Transverse colon (tissue), 4 donors: ENCODE measurements around the gene CDK11B.
"Not testable (repeated sequence)": the region's sequence is repeated elsewhere in the genome, so short reads cannot be mapped to it uniquely, and the experiment has no call there.

Source experiments
- EP300 ChIP-seq: sonication (generic); formaldehyde crosslinking; IDR thresholded peaks from one replicate; pipeline ENCODE4 v1.6.1; 2017; ENCODE audit warnings: antibody characterized with exemption, low read depth
- POLR2A ChIP-seq: fragments of 450-650 bp; IDR thresholded peaks from one replicate; pipeline ENCODE4 v1.6.1; 2016; ENCODE audit warnings: antibody characterized with exemption, mild to moderate bottlenecking, moderate library complexity
- POLR2AphosphoS5 ChIP-seq, 3 donors: sonication (generic); formaldehyde crosslinking; IDR thresholded peaks; one replicate each; pipeline ENCODE4 v1.6.1; 2016; ENCODE audit warnings: antibody characterized with exemption in 3 of 3
- TF ChIP-seq, protein P1 (sequence below), 5 experiments: fragments of 200-600 bp in 3 of 5; fragments of 450-650 bp in 2 of 5; sonication (generic) in 3 of 5; IDR thresholded peaks; 1 replicate in 2 of 5; 2 replicates in 3 of 5; pipeline ENCODE4 v1.5.1; 2016 to 2017; ENCODE audit warnings: antibody characterized with exemption in 5 of 5, inconsistent platforms in 3 of 5, mild to moderate bottlenecking in 2 of 5, moderate library complexity in 1 of 5

DNA sequence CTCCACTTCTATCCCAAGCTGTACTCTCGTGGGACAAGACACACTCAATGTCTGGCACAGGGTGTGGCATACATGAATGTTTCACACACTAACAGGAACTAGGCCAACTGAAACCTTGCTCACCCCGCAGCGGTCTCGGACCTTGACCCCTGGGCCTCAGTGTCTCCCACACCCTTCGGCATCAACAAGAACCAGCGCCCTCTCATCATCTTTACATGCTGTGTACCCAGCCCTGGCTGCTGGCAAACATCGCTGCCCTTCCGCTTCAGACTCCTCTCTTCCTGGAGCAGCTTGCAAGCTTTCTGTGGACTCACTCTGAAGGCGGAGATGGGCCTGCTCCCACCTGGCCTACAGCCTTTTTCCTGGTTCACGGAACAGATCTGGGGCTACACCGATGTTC is 10.5 kb downstream of the CDK11B start:
- TF ChIP-seq POLR2A (peak; percentile 61), POLR2AphosphoS5 (IDR thresholded peaks at IDR 0.05) (peak; percentile 32 to 80 (median 75)), EP300 (peak; percentile 7)
- TF ChIP-seq, protein P1, sequence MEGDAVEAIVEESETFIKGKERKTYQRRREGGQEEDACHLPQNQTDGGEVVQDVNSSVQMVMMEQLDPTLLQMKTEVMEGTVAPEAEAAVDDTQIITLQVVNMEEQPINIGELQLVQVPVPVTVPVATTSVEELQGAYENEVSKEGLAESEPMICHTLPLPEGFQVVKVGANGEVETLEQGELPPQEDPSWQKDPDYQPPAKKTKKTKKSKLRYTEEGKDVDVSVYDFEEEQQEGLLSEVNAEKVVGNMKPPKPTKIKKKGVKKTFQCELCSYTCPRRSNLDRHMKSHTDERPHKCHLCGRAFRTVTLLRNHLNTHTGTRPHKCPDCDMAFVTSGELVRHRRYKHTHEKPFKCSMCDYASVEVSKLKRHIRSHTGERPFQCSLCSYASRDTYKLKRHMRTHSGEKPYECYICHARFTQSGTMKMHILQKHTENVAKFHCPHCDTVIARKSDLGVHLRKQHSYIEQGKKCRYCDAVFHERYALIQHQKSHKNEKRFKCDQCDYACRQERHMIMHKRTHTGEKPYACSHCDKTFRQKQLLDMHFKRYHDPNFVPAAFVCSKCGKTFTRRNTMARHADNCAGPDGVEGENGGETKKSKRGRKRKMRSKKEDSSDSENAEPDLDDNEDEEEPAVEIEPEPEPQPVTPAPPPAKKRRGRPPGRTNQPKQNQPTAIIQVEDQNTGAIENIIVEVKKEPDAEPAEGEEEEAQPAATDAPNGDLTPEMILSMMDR (IDR thresholded peaks at IDR 0.05) = not testable (repeated sequence)
